ENCODE measurements around the gene ZNRF4. TPM values are rescaled to one million over a fixed set of nuclear protein-coding genes. Genes with fewer than 3 reads are reported as not detected.

The ZNRF4 gene
- total and polyA plus RNA-seq, 9 of the 15 experiments (the other 6 are each of a cell fraction or from before 2014, with no cell fraction given): not detected

DNA sequence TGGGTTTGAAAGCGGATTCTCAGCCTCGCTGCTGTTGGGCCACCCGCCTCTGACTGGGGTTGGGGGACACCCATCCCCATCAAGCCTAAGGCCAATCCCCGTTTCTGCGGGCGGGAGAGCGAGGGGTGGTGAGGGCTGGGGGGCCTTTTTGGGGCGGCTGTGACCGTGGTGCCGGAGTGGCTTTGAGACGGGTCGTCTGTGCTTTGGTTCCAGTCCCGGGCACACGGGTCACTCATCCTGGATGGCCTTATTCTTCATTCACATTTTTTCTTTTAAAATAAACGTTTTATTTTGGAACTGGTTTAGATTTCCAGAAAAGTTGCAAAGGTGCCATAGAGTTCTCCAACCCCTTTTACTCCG is 1.6 kb downstream of the ZNRF4 start:
- intact Hi-C loops (cut with micrococcal nuclease): no loop called here
- in situ Hi-C loops (cut with MboI): no loop called here
- H3K4me1 ChIP-seq (replicated peaks in 1 of 2; ENCODE audit: control insufficient read depth in 2 of 2, insufficient read depth in 2 of 2, low read length in 2 of 2): peaks cover 0 to 13% of the 10 kb centered on the region in 2 experiments; a peak in 2 of 5 replicates
- H3K9ac ChIP-seq (ENCODE audit: insufficient read depth in 1 of 2, low read depth in 2 of 2, low read length in 2 of 2): no peak overlapping the region
- WGBS (ENCODE audit: insufficient coverage, low coverage, missing lambda C conversion rate): 5% methylated on average over 16 of the region's 16 CpGs
- H3K4me2 ChIP-seq (ENCODE audit: insufficient read depth, low read length): no peak overlapping the region
- no peaks in the 10 kb centered on the region for H3K9me1 ChIP-seq (ENCODE audit: control insufficient read depth, insufficient read depth, low read length)
- no peak overlapping the region for H2AFZ ChIP-seq (ENCODE audit: low read depth, low read length)
- DNase-seq (ENCODE audit: extremely low read depth in 1 of 4, low spot score in 3 of 4): no peak
- no peaks in the 10 kb centered on the region for H3K79me2 ChIP-seq (ENCODE audit: control insufficient read depth, insufficient read depth, low read length)
- H3K9me3 ChIP-seq (replicated peaks; ENCODE audit: control insufficient read depth, insufficient read depth, low read depth, low read length): no peaks in the 10 kb centered on the region; the same call in 1 of the 2 replicates
- TF ChIP-seq HMG20A (CRISPR knock-in tag; conservative IDR thresholded peaks at IDR 0.05): no peak
- no peak for TF ChIP-seq SOX6 (IDR thresholded peaks at IDR 0.05)
- no peak for TF ChIP-seq MIER1 (IDR thresholded peaks at IDR 0.05; ENCODE audit: low read depth)
- TF ChIP-seq MCM7 (IDR thresholded peaks at IDR 0.05): no peak
- no peak for TF ChIP-seq EZH2 (IDR thresholded peaks at IDR 0.05; ENCODE audit: borderline replicate concordance, low read depth, low read length)
- TF ChIP-seq ZC3H11A (IDR thresholded peaks at IDR 0.05; ENCODE audit: low read depth, low read length): no peak
- TF ChIP-seq FOXJ3 (CRISPR knock-in tag; IDR thresholded peaks at IDR 0.05): no peak
- TF ChIP-seq CHCHD3 (CRISPR knock-in tag; IDR thresholded peaks at IDR 0.05): no peak
- TF ChIP-seq, protein P1, sequence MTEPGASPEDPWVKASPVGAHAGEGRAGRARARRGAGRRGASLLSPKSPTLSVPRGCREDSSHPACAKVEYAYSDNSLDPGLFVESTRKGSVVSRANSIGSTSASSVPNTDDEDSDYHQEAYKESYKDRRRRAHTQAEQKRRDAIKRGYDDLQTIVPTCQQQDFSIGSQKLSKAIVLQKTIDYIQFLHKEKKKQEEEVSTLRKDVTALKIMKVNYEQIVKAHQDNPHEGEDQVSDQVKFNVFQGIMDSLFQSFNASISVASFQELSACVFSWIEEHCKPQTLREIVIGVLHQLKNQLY (CRISPR knock-in tag; conservative IDR thresholded peaks at IDR 0.05): no peak
- TF ChIP-seq WHSC1 (IDR thresholded peaks at IDR 0.05; ENCODE audit: low read length): no peak
- no peak for TF ChIP-seq TAL1 (IDR thresholded peaks at IDR 0.05)
- TF ChIP-seq TRIM24 (IDR thresholded peaks at IDR 0.05): no peak
- no peak for TF ChIP-seq SMAD2 (IDR thresholded peaks at IDR 0.05; ENCODE audit: low read depth, low read length)
- TF ChIP-seq KDM5B (IDR thresholded peaks at IDR 0.05; ENCODE audit: insufficient replicate concordance, low read depth, low read length): no peak
- no peak for TF ChIP-seq FUS (optimal IDR thresholded peaks at IDR 0.05; ENCODE audit: low read depth, low read length)
- no peak overlapping the region for H3K27ac ChIP-seq (ENCODE audit: extremely low read depth, low read depth, low read length)
- H3K4me3 ChIP-seq: no peak overlapping the region
- POLR2A ChIA-PET: no interaction called here
- peaks cover 9 to 49% of the 10 kb centered on the region in 2 experiments; a peak in 4 of 5 replicates for H3K27me3 ChIP-seq (ENCODE audit: control insufficient read depth in 2 of 2, insufficient read depth in 2 of 2, low read length in 2 of 2)
- no peaks in the 10 kb centered on the region for H4K20me1 ChIP-seq (replicated peaks; ENCODE audit: control insufficient read depth, insufficient read depth, low read length)
- CTCF ChIA-PET (ENCODE audit: low intra/inter-chr PET ratio): no interaction called here
- no peak for FAIRE-seq
- no TSS peak for BruUV-seq (replicated peaks)
- ATAC-seq: no peak
- H3K36me3 ChIP-seq (ENCODE audit: control insufficient read depth, insufficient read depth, low read length): no peaks in the 10 kb centered on the region
